Fibroblast of skin of right biceps (primary cell): ENCODE measurements around the gene DYNLT1.
"Not testable (repeated sequence)": the region's sequence is repeated elsewhere in the genome, so short reads cannot be mapped to it uniquely, and the experiment has no call there.

Experiments
- DNase-seq: peaks from one replicate; pipeline ENCODE4 v3.0.0-alpha.2; 2013

Gene DYNLT1

DNA sequence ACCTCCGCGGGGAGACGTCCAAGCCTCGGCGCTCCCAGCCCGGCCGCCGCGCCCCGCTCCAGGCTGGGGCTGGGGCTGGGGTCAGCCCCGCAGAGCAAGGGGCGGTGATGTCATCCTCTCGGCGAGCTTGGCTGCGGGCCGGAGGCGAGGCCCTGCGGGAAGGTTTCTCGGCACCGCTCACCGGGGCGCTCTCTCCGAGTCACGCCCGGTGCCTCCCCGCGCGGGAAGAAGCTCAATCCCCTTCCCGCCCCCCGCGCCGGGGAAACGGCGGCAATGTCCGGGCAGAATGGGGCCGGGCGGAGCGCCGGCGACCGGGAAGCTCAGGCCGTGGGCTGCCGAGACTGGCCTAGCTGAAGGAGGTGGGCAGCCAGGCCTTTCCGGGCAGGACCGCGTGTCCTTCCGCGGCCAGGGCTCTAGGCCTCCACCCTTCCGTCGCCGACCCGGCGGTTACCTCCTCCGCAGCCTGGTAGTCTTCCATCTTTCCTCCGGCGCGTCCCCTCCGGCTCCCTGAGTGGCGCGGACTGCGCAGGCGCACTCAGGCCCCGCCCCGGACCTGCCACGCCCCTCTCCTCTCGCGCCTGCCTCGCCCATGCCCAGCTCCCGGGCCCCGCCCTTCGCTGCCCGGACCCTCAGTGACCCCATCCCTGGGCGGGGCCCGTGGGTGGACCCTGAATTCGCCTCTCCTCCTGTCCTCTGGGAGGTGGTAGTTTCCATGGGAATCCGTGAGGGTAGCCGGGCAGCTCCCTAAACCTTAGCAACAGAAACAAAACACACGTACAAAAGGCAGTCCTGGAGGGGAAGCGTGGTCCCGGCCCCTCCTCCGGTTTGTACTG is at the start of gene DYNLT1:
Gene DYNLT1, minus strand, starts transcription at position 513 of the 833 bp plus-strand sequence. Its CDS starts 35 bp downstream, at position 478.
- DNase-seq, result peak; percentile 91

DNA sequence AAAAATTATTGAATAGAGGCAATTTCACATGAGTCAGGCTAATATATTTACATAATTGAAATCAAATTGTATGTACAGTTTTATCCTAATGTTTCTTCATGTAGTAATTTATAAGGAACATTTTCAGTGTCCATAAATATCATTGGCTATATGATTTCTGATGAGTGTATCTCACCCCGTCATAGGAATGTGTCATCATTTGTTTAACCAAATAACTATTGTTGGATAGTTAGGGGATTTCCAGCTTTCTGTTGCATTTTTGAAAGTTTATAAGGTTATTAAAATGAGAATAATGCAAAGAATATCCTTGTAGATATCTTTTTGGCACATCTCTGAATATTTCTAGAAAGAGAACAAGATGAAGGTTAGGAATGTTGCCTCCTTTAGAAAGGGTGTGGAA is 44.3 kb upstream of the DYNLT1 start:
- peak; percentile 26 for DNase-seq

DNA sequence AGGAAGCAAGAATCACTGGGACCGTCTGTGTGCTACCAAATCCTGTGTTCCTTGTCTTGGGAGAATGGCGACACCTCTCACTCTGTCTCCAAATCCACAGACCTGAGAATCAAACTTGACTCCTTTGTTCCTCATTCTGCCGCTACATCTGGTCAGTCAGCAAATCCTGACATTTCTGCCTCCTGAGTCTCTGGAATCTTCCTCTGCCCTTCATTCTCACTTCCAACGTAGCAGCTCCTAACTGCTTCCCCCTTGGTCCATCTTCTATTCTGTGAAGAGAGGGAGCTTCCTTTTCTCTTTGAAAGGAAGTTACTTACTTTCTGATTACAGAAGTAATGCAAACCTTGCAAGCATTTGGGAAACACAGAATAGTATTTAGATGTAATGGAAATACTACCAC is 43.0 kb upstream of the DYNLT1 start:
- no peak for DNase-seq

DNA sequence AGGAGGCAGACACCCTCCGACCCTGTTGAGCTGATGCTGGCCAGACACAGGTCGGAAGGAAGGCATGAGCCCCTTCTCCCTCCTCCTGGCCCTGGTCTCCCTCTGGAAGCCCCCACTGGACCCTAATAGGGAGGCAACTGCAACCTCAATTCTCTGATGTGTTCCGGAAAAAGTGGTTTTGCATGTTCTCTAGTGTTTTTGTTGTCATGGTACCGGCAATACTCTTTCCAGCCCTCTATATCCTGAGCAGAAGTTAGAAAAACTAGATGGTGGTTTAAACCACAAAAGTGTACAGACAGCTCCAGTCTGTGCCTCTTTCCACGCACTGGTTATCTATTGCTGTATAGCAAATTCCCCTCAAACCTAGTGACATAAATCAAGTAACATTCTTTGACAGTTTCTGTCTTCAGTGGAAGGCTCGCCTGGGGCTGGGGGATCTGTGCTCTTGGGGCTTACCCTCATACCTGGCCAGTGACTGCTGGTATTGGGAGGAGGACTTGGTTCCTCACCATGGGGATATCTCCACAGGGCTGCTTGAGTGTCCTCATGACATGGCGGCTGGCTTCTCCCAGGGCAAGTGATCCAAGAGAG is 42.3 kb upstream of the DYNLT1 start:
- no peak for DNase-seq

DNA sequence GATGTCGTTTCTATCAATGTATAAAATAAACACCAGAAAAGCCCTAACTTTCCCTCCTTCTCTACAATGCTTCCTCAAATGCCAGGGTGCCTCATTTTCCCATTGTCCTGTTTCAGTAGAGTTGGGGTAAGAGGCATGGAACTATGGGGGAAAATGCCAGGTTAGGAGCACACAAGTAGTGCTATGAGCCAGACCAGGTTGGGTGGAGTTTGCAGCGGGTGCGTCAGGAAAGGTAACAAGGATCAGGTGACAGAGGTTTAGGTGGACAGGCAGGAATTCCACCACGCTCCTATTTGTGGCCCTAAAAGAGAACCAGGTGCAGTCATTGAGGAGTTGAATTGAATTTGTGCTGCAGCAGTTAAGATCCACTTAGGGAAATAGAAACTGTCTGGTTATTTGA is 41.8 kb upstream of the DYNLT1 start:
- DNase-seq, result no peak

DNA sequence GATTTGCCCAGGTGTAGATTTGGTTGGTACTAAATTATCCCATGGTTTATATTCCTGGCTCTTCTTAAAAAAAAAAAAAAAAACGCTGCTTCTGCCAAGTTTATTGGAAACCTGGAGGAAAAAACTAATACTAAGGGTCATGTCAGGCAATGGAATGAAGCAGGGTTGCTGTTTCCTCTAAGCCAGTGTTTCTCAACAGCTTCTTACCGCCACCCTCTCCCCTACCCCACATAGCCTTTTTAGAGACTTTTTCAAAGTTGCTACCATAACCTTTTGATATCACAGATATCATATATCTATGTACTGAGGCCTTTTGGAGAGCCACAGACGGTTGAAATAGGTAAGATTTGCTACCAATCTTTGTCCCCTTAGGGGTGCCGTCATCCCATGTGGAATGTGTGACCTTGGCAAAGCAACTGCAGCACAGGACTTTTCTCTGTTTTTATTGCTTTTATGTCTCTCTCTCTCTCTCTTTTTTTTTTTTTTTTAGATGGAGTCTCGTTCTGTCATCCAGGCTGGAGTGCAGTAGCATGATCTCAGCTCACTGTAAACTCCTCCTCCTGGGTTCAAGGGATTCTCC is 40.3 kb upstream of the DYNLT1 start:
- no peak for DNase-seq

DNA sequence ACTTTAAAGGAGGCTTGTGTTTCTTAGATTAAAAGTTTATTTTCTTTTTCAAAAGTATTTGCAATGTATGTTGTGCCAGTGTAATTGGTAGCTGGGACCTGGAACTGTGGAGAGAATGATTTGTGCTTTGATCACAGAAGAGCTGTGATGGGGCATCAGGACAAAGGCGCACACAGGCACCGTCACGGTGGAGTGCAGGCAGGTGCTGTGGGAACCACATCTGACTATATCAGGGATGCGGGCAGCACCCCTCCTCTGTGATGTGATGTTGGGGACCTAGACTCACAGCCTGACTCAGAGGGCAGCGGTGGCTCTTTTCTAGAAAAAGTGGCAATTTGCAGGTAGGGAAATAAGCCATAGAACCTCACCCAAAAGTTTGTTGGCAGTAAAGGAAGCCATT is 39.8 kb upstream of the DYNLT1 start:
- DNase-seq, result no peak

DNA sequence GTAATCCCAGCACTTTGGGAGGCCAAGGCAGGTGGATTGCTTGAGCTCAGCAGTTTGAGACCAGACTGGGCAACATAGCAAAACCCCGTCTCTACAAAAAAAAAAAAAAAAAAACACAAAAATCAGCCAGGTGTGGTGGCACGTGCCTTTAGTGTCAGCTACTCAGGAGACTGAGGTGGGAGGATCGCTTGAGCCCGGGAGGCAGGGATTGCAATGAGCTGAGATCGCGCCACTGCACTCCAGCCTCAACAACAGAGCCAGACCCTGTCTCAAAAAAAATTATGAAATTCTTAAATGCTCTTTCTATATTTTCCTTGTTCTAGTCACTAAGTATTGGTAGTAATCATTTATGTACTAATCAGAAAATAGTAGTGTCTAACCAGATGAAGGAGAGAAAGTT is 35.9 kb upstream of the DYNLT1 start:
- no peak for DNase-seq

DNA sequence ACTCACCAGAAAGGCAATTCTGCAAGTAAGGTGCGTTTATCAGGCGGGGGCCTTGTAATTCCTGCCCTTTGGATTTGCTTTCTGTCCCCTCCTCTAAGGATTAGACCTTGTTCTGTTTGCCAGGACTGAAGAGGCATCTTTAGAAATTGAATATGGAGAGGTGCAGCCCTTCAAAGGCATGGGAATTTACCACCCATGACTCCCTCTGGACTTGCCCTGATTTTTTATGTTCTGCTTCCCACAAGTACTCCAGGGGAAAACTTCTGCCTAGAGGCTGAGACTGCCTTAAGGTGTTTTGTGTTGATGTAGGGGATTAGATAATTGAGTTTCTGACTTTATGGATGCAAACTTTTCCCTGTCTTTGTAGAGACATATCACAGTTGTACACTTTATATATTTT is 35.5 kb upstream of the DYNLT1 start:
- no peak for DNase-seq

DNA sequence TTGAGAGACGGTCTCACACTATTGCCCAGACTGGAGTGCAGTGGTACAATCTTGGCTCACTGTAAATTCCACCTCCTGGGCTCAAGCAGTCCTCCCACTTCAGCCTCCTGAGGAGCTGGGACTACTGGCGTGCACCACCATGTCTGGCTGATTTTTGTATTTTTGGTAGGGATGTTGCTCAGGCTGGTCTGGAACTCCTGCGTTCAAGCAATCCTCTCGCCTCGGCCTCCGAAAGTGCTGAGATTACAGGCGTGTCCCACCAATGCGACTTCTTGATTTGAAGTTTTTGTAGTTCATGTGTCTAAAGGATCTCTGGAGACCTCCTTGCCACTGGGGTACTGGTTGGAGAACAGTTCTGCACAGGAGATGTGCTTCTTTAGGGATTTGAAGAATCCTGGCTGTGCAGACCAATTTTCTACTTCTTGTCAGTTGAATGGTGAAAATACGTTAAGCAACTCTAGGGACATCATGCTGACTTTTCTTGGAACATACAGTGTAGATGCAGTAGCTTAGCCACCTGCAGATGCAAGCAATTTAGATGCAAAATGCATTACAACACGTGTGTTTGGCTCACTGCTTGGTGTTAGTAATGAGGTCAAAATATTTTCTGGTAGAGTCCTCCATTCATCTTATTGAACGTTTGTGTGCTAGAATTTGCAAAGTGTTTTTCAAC is 33.5 kb upstream of the DYNLT1 start:
- DNase-seq, result no peak

DNA sequence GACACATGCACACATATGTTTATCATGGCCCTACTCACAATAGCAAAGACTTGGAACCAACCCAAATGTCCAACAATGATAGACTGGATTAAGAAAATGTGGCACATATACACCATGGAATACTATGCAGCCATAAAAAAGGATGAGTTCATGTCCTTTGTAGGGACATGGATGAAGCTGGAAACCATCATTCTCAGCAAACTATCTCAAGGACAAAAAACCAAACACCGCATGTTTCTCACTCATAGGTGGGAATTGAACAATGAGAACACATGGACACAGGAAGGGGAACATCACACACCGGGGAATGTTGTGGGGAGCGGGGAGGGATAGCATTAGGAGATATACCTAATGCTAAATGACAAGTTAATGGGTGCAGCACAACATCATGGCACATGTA is 32.6 kb upstream of the DYNLT1 start:
- DNase-seq, result not testable (repeated sequence)

DNA sequence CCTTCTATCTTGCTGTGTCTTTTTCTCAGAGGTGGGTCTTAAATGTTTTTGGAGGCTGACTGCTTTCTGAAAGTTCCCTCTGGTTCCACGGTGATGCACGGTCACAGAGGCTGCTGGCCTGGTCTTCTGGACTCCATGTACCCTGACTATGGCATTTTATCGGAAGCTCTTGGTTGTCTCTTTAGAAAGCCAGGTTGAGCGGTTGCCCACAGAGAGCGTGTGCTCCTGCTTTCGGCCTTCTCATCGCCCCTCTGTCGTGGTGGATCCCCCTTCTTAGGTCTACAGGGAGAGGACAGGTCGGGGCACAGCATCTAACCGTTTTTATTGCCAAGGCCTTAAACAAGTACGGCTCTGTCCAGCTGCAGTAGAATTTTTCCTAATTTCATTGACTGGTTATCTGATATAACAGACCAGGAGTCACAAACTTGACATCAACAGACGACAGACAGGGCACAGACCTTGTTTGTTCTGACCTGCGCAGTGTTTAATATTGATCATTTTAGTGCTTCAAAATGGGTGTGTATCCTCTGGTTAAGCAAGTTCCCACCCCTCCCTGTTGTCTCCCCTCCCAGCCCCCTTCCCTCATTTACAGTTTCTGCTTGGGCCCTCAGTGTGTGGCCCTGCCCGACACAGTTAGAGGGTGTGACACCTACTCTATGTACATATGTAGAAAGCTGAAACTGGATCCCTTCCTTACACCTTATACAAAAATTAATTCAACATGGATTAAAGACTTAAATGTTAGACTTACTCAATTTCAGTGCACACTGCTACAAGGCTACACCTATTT is 30.0 kb upstream of the DYNLT1 start:
- DNase-seq, result no peak

DNA sequence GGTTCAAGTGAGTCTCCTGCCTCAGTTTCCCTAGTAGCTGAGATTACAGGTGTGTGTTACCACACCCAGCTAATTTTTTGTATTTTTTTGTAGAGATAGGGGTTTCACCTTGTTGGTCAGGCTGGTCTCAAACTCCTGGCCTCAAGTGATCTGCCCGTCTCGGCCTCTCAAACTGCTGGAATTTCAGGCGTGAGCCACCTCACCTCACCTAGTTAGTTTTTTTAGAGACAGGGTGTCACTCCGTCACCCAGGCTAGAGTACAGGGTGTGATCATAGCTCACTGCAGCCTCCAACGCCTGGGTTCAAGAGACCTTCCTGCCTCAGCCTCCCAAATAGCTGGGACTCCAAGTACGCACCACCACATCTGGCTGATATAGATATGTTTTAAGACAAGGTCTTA is 28.2 kb upstream of the DYNLT1 start:
- DNase-seq, result no peak

DNA sequence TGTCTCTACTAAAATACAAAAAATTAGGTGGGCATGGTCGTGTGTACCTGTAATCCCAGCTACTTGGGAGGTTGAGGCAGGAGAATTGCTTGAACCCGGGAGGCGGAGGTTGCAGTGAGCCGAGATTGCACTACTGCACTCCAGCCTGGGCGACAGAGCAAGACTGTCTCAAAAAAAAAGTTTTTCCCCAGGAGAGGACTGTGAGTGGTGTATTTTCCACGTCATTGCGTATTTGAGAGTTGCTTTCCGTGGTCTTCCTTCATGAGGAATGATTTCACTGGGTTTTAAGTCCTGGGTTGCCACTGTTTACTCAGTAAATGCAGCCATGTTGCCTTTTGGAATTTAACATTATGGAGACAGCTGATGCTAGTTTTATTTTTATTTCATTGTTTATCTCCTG is 27.6 kb upstream of the DYNLT1 start:
- not testable (repeated sequence) for DNase-seq

DNA sequence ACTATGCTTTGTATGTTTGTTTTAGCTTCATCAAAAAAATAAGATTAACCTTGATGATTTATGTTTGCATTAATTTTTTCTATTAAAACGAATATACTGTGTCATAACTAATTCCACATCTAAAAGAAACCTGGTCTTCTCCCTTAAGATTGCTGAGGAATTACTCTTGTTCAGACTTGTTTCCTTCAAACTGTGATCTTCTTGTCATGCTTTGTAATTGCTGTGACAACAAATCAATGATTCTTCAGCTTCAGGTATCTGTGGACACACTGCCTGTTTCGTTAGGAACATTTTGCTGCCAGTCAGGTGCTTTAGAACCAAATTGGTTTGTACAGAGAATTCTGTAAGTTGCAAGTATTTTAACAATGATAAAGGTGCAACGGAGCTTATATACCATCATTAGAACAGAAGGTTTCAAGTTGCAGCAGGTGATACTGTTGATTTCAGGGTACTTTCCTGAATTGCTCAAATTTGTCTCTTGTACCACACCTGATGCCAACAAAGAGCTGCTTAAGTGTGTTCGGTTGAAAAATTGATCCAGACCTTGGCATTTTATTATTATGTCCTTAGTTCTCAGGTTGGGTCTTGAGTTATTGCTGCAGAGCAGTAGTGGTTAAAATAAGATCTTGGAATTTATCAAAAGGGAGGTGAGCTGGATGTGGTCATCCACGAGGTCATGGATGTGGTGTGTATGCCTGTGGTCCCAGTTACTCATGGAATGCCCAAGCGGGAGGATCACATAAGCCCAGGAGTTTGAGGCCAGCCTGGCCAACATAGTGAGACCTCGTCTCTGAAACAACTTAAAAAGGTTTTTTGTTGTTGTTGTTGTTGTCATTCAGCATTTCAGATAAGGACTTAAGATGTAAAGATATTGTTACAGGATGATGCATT is 24.8 kb upstream of the DYNLT1 start:
- peak; percentile 22 for DNase-seq

DNA sequence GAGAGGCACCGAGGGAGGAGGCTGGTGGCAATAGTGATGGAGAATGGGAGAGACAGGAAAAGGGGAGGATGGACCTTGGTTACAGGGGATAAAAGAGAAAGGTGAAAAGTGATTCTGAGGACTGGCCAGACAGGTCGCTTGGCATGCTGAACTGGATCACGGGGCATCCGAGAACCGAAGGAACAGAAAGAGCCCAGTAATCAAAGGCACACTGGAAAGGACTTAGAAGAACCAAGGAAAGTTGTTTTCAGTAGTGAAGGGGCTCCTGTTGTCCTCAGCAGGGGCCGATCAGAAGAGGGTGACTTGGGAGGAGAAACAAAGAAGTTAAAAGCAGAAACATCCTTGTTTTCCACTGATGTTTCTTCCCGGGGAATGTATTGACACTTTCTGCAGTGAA is 24.2 kb upstream of the DYNLT1 start:
- no peak for DNase-seq

DNA sequence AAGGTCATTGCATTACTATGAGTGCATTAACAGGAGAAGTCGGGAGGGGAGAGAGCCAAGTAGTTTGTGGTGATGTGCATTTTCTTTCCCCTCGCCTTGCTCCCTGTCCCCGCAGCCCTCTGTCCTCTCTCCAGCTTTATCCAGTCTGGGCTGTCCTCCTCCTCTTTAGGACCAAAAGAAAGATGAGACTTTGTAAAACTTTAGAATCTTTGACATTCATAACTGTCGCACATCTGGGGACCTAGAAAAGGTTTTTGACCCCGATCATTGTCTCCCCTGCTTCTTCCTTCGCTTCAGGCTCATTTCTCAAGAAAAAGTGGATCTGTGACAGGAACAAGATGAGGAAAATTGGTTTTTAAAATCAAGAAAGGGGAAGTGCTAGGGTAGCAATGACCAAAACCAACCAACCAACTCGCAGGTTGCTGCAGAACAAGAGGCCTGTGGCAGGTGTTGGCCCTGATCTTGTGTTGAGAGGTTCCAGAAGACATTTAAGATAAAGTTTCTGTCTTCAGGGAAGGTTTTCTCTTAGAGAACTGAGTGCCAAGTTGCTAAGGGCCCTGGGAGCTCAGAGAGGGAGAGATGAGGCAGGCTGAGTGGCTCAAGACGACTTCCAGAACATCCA is 22.9 kb upstream of the DYNLT1 start:
- DNase-seq, result no peak

DNA sequence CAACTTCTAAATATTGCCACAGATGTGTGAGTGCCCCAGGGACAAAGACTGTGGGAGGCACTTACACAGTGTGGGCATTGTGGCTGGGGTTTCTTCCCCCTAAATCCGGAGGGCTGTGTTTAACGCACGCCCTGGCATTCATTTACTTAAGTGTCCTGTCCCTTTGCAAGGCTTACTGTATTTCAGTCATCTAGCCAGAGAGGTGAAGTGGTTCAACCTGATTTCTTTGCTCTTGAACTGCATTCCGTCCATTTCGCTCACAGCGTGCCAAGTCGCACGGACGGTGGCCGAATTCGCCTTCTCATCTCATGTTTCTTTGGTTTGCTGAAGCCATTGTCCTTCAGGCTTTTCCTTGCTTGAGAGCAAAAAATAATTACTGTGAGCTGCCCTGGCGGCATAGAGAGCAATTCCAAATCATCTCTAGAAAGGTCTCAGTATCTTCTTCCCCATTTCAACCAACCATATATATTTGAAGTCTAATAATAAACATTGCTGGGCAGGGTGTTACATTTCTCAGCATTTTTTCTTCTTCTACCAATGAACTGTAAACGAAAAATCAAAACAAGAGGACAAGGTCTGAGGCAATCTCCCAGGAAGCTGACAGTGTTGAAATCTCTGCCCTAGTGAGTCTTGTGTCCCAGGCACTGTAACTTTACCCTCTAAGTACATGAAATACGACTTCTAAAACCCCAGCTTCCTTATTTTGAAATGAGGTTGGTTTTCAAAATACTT is 22.3 kb upstream of the DYNLT1 start:
- DNase-seq, result peak; percentile 39

DNA sequence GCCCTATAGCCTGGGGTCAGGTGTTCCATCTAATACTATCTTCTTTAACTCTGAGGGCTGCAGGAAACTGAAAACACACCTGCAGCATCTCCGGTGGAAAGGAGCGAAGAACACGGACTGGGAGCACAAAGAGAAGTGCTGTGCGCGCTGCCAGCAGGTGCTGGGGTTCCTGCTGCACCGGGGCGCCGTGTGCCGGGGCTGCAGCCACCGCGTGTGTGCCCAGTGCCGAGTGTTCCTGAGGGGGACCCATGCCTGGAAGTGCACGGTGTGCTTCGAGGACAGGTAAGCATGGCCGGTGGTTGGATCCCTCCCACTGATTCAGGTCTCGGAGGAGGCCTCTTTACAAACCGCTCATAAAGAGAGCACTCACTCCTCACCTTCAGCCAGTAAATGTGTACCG is 20.8 kb upstream of the DYNLT1 start:
- DNase-seq, result no peak

DNA sequence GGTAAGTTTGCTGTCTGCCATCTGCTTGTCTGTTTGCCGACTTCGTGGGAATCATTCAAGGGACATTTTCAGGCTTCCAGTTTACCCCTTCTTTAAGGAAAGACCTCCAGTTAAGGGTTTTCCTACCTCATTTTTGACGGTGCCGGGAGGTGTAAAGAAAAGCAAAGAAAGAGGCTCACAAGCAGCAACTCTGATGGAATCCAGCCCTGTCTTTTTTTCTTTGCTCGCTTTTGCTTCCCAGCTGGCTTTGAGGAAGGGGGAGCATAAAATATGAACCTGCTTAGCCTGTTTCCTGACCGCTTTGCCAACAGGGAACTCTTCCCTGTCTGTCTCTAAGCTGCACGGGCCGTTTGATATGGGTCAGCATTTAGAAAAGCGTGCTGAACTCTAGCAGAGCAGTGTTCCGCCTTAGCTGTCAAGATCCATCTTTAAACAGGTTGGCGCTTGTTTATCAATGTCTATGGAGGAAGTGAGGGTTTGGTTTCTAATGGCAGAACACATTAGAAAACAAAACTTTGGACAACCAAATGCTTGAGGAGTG is 19.2 kb upstream of the DYNLT1 start:
- DNase-seq, result no peak
